GM21619 (cell line): ENCODE measurements around the gene RAB3IP.
"Not testable (repeated sequence)": the region's sequence is repeated elsewhere in the genome, so short reads cannot be mapped to it uniquely, and the experiment has no call there.

Source experiments
- ATAC-seq: cut with Tn5 transposase; IDR thresholded peaks from one replicate; pipeline ENCODE4 v1.9.1; 2021; ENCODE audit not compliant: unreplicated experiment

RAB3IP gene

DNA sequence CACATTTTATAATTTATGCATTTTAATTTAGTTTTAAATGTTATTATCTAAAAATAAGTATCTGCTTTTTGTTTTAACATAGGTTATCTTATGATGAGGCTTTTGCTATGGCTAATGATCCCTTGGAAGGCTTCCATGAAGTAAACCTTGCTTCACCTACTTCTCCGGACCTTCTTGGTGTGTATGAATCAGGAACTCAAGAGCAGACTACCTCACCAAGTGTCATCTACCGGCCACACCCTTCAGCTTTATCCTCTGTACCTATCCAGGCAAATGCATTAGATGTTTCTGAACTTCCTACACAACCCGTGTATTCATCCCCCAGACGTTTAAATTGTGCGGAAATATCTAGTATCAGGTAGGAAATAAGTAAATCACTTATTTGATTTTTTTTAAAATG, 16.6 kb downstream of the RAB3IP start:
- ATAC-seq: no peak

- no peak for ATAC-seq
Observed at GRCh38 chr12:69756088-69756755, 17.6 kb downstream of the RAB3IP start.

DNA sequence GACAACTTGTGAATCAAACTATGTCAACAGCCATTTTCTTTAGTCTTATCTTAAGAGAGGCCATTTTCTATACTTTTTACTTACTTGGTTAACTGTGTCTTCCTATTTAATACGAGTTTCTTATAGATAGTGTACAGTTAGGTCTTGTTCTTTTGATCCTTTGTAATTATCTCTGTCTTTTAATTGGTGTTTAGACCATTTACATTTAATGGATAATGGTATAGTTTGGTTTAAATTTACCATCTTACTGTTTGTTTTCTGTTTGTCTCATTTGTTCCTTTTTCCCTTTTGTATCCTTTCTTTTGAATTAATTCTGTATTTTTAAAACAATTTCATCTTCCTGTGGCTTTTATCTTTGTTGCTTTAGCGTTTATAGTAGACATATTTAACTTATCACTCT, 19.4 kb downstream of the RAB3IP start:
- no peak for ATAC-seq

DNA sequence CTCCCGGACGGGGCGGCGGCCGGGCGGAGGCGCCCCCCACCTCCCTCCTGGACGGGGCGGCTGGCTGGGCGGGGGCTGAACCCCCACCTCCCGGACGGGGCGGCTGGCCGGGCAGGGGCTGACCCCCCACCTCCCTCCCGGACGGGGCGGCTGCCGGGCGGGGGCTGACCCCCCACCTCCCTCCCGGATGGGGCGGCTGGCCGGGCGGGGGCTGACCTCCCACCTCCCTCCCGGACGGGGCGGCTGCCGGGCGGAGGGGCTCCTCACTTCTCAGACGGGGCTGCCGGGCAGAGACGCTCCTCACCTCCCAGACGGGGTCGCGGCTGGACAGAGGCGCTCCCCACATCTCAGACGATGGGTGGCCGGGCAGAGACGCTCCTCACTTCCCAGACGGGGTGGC, 20.9 kb downstream of the RAB3IP start:
- ATAC-seq: not testable (repeated sequence)

- no peak for ATAC-seq
Observed at GRCh38 chr12:69765515-69765914, 26.9 kb downstream of the RAB3IP start.

DNA sequence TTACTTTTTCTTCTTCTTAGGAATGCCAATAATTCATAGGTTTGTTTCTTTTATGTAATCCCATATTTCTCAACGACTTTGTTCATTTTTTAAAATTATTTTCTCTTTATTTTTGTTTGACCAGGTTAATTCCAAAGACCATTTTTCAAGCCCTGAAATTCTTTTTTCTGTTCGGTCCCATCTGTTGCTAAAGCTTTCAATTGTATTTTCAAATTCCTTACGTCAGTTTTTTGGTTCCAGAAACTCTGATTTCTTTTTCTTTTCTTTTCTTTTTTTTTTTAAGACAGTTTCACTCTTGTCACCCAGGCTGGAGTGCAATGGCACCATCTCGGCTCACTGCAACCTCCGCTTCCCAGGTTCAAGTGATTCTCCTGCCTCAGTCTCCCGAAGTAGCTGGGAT, 27.6 kb downstream of the RAB3IP start:
- no peak for ATAC-seq

DNA sequence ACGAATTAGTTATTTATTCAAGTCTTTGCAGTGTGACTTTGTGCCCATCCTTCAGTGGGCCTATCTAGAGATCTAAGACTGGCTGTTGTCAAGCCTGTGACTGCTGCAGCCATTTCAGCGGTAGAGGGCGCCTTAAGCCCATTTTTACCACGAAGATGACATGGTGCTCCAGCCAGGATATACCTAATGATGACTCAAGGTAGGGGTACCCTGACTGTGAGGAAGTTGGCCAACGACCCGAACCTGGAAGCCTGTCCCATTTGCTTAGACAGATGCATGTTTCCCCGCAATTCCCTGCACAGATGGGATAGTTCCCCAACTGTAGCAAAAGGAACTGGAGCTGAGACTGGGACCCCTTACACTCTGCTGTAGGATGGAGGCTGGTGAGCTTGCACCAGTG, 41.3 kb downstream of the RAB3IP start:
- ATAC-seq: no peak

DNA sequence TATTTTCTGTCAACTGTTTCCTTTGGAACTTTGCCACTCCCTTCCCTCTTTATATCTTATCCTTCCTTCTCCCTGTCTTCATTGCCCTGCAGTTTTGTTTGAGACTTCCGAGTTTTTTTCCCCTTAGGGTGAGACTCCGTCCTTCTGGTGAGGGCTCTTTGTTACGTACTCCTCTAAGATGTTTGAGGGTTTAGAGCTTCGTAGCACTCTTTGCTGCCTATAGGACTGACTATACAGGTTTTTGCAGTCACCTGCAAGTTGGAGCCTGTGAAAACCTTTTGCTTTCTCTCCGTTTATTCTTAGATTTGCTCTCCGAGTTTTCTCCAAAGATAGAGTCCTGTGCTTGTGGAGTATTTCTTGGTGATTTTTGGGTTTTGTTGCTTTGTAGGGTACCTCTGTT, 44.7 kb downstream of the RAB3IP start:
- ATAC-seq: no peak

GRCh38 chr12:69789351-69789750, 50.7 kb downstream of the RAB3IP start:
- no peak for ATAC-seq

DNA sequence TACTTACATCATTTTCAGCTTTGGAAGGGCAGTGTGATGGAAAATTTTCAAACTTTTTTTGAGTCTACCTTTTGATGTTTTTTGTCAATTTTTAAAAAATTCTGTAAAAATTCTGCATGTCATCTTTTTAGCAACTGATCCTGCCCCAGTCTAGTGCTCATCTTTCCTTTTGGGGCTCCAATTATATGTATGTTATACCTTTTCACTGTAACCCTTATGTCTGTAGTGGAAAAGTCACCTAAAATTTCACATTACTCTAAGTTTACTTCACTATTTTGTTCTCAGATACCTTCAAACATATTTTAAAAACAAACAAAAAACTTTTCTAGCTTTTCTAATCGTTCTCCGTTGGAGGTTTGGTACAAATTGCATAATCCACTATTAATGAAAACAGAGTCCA, 53.9 kb downstream of the RAB3IP start:
- no peak for ATAC-seq

DNA sequence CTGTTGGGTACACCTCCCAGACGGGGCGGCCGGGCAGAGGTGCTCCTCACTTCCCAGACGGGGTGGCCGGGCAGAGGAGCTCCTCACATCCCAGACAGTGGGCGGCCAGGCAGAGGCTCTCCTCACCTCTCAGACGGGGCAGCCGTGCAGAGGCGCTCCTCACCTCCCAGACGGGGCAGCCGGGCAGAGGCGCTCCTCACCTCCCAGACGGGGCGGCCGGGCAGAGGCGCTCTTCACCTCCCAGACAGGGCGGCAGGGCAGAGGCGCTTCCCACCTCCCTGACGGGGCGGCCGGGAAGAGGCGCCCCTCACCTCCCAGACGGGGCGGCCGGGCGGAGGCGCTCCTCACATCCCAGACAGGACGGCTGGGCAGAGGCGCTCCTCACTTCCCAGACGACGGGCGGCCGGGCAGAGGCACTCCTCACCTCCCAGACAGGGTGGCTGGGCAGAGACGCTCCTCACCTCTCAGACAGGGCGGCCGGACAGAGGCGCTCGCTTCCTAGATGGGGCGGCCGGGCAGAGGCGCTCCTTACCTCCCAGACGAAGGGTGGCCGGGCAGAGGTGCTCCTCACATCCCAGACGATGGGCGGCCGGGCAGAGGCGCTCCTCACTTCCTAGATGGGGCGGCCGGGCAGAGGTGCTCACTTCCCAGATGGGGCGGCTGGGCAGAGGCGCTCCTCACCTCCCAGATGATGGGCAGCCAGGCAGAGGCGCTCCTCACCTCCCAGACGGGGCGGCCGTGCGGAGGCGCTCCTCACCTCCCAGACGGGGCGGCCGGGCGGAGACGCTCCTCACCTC, 68.6 kb downstream of the RAB3IP start:
- ATAC-seq: not testable (repeated sequence)

GRCh38 chr12:69810870-69811498, 72.3 kb downstream of the RAB3IP start:
- no peak for ATAC-seq

- peak; percentile 51 for ATAC-seq
Observed at GRCh38 chr12:69816082-69816481, 77.4 kb downstream of the RAB3IP start.

DNA sequence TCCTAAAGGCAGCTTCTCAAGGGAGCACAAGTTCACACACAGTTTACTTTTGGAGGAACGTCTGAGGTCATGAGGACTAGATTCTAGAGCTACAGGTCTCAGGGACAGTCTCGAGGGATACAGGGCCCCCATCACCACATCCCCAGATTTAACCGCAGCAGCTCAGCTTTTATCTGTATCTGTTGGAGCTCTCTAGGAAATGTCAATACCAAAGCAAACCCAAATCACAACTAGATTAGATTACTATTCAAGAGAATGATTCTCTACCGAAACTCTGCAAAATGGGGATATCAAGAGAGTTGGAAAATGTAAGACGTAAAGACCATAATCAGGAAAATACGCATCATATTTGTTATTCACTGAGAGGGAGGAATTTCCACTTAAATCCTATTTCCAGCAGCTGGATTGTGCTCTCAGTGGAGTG, 82.4 kb downstream of the RAB3IP start:
- no peak for ATAC-seq

DNA sequence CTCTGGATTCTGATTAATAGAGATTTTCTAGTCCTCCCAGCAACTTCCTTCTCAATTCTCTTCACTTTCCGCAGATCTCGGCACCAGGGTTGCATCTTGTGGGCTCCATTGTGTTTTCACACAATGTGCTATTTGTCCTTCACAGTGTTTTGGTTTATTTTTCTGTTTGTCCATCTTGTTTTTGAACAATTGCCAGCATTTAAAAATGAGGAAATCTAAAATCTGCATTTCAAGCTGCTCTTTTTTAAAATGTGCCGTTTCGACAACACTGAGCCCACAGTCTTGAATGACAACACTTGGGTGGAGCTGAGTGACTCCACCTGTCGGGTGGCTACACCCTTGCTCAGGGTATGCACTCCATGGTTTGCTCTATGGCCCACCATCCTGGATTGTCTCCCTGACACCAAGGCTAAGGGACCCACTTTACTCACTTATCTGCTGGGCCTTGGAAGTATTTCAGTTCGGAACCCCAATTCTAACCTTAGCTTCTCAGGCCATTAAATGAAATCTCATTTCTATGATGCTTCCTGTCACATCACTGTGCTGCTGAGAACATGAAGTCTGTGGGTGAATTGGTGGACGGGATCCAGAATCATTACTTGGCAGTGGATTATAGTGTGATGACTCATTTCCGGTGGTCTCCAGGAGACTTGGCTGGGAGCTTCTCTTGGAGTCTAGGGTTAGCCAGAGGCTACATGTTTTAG, 82.9 kb downstream of the RAB3IP start:
- ATAC-seq: no peak

GRCh38 chr12:69822201-69822860, 83.7 kb downstream of the RAB3IP start:
- ATAC-seq: no peak

- no peak for ATAC-seq
Observed at GRCh38 chr12:69824028-69824427, 85.4 kb downstream of the RAB3IP start.

DNA sequence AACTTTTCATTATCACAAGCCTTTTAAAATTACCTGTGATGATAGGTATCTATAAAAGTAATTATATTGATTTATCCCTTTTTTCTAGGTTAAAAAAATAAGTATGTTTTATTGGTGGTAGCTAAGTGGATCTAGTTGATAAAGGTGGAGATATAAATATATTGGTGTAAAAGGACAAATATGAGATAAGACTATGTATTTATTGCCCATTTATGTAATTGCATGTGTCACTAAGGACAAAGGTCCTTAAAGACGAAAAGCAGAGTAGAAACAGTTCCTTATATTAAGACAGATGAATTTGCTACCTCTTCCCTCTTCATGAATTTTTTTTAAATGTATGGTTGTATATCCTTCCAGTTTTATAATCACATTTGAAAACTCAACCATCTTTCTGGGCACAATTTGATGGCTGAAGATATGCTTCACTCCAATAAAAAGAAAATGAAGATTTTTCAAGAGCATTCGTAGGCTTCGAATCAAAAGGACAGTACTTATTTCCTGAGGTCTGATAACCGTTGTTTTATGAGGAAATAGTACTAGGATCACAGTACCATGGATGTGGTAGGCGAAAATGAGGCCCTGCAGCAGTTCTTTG, 86.4 kb downstream of the RAB3IP start, which contains the start of gene MYRFL:
MYRFL (plus strand) TSS at position 262 of the 595 bp plus-strand sequence; CDS start at position 553, 291 bp downstream.
- ATAC-seq: no peak

DNA sequence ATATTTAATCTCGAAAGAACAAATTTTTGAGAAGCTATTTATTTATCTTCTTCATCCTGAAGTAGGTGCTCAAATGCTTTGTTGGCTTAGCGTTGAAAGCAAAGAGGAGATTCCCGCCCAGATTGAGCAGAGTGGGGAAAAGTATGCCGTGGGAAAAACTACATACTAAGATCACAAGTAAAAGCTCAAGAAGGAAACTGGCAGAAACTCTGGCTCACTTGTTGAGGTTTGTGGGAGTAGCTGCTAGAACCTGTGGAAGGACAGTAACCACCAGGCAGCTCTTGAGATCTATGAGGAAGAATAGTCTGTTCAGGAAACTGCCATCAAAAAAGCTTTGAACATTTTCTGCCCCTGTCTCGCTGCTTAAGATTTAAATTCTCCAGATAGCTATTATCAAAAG, 90.2 kb downstream of the RAB3IP start:
- no peak for ATAC-seq

DNA sequence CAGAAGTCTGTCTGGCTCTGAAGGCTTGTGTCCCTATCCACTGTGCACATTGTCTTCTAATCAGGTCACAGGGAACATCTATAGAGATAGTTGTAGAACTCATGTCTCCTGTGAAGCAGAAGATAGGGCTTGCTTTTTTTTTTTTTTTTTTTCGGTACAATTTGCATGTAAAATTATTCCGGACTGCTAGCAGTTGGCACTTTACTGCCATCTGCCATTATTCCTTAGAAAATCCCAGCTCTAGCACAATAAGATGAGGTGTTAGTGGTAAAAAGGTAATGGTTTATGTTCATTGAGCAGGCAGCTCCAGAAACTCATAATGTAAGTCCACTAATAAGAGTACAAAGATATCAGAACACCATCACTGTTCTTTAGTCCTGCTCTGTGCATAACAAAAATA, 95.0 kb downstream of the RAB3IP start:
- ATAC-seq: no peak
